SH-SY5Y (cell line): ENCODE results near the gene TSEN2.

Experiments
- GATA2 ChIP-seq: IDR thresholded peaks from 2 replicates; pipeline ENCODE4 v1.6.1; 2011; ENCODE audit warnings: mild to moderate bottlenecking, low read depth, low read length
- GATA3 ChIP-seq: IDR thresholded peaks from 2 replicates; pipeline ENCODE4 v1.6.1; 2011; ENCODE audit warnings: low read depth, mild to moderate bottlenecking, low read length, moderate library complexity

- TF ChIP-seq GATA2 (no peak), GATA3 (no peak)
Measured at GRCh38 chr3:12516873-12517272, 32.6 kb downstream of the TSEN2 start.
